Stimulated activated CD8-positive, alpha-beta memory T cell treated with anti-CD3 and anti-CD28 coated beads, Interleukin-2, amount 100 ng/mL, for 48 hours (primary cell): ENCODE measurements around the gene CINP.
"Not testable (repeated sequence)": the region's sequence is repeated elsewhere in the genome, so short reads cannot be mapped to it uniquely, and the experiment has no call there.

Experiments
- DNase-seq, 2 donors: peaks; one replicate each; pipeline ENCODE4 v3.0.0-alpha.2; 2020; ENCODE audit warnings: low read depth in 2 of 2

CINP gene

DNA sequence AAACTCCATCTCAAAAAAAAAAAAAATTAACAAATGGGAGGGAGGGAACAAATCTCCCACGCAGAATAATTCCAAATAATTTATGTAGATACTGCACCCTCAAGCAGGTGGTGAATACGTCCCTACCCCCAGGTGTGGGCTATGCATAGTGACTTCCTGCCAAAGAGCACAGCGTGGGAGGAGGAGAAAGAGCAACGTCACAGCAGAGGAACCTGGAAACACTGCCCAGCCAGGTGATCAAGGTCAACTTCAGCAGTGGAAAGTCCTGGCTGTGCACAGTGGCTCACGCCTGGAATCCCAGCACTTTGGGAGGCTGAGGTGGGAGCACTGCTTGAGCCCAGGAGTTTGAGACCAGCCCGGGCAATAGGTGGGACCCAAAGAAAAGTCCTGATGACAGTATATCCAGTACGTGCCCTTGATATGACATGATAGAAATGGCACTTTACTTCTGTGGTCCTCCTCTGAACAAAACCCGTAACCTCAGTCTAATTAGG is 9.5 kb downstream of the CINP start:
- no peak for DNase-seq

DNA sequence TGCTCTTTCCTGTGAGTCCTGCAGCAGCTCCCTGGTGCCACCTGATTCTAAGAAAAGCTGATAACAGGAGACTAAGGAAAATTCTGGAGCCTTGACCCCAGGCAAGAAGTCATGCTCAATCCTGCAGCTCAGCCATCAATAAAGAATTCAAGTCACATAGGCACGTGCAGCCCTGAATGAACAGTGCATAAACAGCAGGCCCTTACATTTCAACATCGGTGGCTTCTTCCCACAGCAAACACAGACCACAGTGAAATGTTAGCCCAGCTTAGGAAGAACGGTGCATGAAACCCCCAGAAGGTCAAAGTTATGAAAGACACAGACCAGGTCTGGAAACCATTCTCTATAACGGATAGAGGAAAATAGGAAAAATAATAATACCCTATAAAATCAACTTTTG is 10.5 kb downstream of the CINP start:
- no peak for DNase-seq

DNA sequence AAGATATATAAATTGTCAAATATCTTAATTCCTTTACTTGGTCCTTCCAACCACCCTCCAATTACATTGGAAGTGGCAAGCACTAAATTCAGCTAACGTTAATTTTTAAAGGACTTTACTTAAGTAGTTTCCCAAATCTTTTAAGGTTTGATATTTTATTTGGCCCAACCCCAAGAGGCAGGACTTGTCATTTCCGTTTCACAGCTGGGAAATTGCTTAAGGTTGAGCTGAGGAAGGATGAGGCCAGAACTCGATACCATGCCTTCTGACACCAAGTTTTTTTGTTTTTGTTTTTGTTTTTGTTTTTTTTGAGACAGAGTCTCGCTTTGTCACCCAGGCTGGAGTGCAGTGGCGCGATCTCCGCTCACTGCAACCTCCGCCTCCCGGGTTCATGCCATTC is 11.1 kb downstream of the CINP start:
- not testable (repeated sequence) for DNase-seq

DNA sequence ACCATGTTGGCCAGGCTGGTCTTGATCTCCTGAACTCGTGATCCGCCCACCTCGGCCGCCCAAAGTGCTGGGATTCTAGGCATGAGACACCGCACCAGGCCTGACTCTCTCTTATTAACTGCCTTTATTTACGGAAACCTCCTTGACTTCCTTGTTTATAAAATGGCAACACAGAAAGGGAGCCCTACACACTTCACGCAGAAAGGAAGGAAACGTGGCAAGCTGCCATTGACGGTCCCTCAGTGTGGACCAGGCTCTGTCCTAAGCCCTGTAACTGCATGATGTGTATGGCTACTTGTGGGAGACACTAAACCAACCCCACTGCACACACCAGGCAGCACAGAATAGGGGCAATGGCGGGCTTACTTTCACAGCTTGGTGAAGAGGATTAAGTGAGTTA is 11.7 kb downstream of the CINP start:
- no peak for DNase-seq

DNA sequence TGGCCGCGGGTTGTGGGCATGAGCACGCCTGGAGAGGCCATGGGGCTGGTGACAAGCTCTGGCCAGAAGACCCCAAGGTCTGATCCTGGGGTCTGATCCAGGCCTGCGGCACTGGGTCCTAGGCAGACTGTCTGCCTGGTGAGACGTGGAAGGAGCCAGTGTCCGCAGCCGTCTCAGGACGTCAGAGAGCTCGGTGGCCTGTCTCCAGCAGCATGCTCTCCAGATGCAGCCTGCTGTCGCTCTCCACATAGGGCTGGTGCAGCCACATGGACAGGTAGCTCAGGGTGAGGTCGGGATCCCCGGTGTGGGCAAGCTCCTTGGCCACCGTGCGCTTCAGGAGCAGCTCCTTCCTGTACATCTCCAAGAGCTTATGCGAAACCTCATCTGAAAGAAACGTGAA is 14.3 kb downstream of the CINP start:
- DNase-seq: no peak

DNA sequence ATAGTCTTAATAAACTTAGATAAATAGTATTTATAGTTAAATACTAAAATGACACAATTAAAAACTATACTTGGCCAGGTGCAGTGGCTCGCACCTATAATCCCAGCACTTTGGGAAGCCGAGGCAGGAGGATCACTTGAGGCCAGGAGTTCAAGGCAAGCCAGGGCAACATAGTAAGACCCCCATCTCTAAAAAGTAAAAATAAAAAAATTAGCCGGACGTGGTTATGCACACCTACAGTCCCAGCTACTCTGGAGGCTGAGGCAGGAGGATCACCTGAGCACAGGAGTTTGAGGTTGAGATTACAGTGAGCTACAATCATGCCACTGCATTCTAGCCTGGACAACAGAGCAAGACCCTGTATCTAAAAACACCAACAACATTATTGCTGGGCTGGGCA is 16.0 kb downstream of the CINP start:
- no peak for DNase-seq

DNA sequence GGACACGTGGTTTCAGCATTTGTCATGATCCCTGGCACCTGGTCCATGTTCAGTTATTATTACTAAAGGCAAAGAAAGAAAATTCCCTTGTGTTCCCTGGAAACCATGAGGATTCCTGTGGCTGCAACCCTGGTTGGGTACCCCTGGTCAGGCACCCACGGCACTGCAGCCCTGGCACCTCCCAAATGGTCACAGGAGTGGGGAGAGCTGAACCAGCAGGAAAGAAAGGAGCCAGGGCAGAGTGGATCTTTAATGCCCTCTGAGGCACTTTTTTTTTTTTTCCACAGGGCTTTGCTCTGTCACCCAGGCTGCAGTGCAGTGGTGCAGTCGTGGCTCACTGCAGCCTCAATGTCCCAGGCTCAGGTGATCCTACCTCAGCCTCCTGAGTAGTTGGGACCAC is 17.5 kb downstream of the CINP start:
- DNase-seq: no peak

DNA sequence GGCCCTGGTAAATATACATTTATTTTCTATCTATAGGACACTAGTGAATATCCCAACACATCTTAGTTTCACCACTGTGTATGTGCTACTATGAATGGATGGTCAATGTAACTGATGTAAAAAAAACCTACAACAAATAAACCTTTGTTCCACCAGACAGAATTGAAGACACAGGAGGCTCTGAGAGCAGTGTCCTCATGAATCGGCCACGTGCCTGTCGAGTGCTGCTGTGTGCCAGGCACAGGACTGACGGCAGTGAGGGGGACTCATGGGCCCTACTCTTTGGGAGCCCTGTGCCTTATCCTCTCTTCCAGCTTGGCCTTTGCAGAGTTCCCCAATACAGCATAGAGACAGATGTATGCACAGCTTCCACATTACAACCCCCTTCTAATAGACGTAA is 18.2 kb downstream of the CINP start:
- DNase-seq: no peak

DNA sequence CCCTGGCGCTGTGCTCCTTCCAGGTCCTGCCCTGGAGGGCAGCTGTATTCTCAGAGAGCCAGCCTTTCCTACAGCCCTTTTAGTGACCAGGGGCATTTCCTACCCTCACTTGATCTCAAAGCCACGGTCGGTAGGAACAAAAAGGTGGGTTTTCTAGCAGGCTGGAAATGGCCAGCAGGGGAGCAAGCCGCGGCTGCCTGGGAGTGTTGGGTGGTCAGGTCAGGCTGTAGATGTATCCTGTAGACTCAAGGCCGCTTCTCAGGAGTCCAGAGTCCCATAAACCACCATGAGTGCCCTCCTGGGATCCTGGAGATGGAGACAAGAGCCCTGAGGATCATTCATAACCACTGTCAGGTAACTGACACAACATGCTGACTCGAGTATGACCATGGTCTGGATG is 18.6 kb downstream of the CINP start:
- no peak for DNase-seq

DNA sequence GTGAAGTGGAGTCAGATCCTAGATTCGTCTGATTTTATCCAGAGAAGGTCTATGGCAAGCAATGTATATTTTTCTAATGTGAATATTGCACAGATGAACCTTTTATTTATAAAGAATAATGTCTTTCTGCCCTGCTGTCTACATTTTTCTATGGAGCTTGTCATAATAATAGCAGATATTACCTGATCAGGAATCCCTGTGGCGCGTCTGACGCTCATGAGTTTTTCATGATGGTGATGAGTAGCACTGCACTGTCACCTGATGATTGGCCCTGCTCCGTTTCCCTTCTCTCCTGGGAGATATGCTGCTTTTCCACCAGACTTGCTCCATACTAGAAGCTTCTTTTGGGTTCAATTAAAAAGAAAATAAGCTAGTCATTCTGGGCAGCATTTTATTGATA is 20.5 kb downstream of the CINP start:
- DNase-seq: no peak

DNA sequence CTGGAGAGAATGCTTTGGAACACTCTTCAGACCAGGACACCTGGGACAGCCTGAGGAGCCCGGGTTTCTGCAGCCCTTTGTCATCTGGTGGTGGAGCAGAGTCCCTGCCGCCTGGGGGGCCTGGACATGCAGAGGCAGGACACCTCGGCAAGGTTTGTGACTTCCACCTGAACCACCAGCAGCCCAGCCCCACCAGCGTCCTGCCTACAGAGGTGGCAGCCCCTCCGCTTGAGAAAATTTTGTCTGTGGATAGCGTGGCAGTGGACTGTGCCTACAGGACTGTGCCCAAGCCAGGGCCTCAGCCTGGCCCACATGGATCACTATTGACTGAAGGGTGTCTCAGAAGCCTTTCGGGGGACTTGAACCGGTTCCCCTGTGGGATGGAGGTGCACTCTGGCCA is 21.1 kb downstream of the CINP start:
- DNase-seq: no peak

DNA sequence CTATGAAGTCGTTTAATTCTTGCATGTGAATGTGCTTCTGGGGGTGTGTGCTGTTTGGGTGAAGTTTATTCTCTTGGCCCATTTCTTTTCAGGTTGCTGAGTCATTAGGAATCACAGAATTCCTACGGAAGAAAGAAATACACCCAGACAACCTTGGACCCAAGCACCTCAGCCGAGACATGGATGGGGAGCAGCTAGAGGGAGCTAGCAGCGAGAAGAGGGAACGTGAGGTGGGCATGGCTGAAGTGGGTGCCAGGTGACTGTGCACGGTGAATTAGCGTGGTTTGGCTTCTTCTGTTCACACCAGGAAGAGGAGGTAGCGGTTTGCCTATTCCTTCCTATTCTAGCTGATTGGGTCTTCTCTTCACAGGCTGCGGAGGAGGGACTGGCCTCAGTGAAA is 24.0 kb downstream of the CINP start:
- DNase-seq: no peak

DNA sequence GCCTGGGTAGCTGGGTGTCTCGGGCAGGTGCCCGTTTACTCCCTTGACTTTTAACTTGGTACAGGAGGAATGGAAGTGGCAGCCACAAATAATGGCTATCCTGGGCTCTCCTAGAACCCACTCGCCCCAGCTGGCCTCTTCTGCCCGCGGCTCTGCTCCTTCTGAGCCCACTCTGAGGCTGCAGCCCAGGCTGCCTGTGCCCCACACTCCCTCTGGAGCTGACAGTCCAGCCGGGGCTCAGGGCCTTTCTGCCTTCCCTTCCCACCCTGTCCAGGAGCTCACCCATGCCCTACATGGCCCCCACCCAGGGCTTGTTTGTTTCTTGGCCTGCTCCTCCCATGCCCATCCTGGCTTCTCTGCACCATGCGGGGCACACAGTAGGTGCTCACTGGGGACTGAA is 27.5 kb downstream of the CINP start:
- no peak for DNase-seq

DNA sequence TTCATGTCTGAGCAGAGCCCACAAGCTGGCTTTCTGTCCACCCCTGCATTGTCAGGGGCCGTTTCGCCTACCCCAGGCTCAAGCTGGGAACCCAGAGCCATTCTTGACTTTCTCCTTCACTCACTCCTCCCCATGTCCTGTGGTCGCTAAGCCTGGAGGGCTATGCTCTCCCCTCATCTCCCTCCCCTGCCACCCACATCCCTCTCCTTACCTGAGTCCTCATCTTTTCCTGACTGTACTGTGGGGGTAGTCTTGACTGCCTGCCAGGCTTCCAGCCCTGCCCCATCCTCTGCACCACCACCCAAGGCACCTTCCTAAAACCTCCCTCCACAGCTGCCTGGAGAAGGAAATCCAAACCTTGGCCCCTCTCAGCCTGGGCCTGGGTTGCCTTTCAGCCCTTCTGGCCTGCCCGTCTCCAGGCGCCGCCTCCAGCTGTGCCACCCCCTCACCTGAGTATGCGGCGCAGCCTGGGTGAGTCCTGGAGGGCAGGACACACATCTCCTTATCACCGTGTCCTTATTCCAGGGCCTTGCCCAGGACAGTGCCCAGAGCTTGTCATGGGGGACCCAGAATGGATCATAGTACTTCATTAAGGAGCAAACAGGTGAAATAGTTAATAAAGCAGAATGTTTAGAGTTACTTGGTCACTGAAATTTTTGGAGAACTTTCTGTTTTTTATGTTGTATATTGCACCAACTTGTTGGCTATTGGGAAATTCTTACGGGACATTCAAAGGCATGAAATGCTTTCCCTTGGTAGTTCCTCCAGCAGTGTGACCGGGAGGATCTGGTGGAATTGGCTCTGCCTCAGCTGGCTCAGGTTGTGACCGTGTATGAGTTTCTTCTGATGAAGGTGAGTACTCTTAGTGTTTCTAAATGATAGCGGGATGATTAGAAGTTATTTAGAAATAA is 28.6 kb downstream of the CINP start:
- DNase-seq: no peak

DNA sequence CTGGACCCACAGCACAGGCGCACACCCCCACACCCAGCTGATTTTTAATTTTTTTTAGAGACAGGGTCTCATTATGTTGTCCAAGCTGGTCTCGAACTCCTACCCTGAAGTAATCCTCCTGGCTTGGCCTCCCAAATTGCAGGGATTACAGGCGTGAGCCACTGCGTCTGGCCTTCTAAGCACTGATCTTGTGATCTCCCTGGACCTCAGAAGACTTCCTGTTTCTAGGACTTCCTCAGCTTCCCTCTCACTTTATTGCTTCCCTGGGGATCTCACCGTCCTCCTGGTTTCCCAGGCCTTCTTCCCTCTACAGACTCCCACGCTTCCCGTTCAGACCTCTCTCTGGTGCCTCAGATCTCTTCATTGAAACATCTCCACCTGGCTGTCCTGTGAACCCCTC is 29.3 kb downstream of the CINP start:
- no peak for DNase-seq

DNA sequence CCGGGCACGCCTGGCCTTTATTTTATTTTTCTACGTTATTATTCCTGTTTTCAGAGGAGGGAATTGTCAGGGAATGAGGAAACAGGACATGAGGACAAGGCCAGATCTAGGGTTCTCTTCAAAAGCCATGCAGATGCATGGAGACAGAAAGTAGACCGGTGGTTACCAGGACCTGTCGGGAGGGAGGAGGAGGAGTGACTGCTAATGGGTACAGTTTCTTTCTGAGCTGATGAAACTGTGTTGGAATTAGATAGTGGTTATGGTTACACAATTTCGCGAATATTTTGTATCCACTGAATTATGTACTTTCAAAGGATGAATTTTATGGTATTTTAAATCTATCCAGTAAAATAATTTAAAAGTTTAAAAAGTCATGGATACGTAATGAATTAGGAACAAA is 31.9 kb downstream of the CINP start:
- no peak for DNase-seq

DNA sequence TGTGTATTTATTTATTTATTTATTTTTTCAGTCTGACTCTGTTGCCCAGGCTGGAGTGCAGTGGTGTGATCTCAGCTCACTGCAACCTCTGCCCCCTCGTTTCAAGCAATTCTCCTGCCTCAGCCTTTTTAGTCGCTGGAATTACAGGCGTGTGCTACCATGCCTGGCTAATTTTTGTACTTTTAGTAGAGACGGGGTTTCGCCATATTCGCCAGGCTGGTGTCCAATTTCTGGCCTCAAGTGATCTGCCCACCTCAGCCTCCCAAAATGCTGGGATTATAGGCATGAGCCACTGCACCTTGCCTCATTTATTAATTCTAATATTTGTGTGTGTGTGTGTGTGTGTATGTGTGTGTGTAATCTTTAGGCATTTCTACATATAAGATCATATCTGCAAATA is 33.3 kb downstream of the CINP start:
- not testable (repeated sequence) for DNase-seq

DNA sequence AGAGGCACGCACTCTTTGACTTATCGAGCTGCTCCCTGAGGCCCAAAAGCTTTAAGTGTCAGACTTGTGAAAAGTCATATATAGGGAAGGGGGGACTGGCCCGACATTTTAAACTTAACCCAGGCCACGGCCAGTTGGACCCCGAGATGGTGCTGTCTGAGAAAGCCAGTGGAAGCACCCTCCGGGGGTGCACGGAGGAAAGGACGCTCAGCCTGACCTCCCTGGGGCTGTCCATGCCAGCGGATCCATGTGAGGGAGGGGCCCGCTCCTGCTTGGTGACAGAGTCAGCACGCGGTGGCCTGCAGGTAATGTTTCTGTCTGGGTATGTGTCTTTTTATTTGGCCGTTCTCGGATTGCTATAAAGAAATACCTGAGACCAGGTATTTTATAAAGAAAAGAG is 36.1 kb downstream of the CINP start:
- no peak for DNase-seq

DNA sequence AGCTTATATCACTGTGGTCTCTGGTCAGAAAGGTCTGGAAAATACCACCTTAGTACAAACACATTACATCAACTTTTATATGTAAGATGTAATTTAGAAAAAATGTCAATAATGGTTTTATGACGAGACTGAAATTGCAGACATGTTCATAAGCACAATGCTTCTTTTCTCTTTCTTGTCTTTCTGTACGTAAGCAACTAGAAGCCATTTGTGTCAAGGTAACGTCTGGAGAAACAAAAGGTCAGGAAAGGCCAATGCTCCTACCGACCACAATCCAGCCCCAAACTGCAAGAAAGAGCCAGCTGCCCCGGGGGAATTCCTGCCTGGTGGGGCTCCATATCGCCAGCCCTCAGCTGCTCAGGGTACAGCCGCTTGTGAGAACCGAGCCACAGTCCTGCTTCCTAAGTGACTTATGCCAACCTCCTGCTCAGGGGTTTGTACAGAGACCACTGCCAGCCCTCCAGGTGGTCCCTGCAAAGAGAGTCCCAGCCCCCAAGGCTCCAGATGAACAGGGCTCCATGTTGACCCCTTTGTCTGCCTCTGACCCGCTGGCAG is 36.8 kb downstream of the CINP start:
- no peak for DNase-seq

DNA sequence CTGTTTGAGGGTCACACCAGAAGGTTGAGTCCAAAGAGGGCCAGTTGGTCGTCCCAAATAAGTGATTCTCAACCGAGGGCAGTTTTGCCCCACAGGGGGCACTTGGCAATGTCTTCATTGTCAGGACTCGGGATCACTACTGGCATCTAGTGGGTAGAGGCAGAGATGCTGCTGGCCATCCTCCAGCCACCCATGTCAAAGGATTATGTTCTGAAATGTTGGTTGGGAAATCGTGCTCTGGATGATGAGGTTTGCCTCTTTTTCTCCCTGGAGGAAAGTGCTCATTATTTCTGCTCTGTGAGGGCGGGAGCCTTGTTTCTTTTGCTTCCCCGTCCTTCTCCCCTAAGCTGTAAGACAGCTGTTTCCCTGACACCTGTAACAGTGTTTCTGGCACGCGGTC is 39.6 kb downstream of the CINP start:
- DNase-seq: no peak

DNA sequence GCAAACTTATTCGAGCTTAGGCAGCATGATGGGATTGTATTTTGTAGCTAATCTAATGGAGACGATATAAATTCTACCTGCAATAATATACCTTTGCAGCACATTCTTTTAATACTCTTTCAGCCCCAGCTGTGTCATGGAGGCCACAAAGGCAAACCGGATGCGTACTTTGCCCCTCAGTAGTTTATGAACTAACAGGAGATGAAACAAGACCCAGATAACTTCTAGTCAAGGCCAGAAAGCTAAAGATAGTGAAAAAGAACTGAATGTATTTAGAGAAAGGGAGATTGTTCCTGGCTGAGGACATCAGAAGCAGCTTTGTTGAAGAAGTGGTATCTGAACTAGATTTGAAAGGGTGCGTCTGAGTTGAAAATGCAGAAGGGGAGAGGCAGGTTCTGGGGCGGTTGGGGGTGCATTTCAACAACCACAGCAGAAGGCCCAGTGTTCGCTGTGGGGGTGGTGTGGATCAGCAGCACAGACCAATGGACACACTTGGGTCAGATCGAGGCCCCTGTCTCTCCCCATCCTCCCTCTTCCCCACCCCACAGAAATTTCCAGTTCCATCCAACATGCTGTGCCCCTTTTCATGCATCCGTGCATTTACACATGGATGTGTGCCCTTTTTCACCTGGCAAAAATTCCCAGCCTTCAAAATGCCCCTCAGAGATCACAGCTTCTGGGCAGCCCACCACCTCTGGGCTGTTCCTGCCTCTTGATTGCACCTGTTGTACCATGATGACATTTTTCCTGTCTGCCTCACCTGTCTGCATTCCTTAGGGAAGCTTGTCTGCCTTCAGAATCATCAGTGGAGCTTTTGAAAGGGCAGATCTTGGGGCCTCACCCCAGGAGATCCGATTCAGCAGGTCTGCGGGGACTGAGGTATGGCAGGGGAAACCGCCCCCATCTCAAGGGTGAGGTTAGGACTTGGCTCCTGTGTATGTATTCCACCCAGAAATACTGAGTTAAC is 41.0 kb downstream of the CINP start:
- DNase-seq: no peak
